GM23338 (cell line): ENCODE results near the gene CPE. TPM values are rescaled to one million over a fixed set of nuclear protein-coding genes. Genes with fewer than 3 reads are reported as not detected.

Source experiments
- ATAC-seq: fragments of 200-7000 bp; cut with Tn5 transposase; 3 replicates; pipeline ENCODE4 v1.9.1; 2020
- DNase-seq: peaks from one replicate; pipeline ENCODE4 v3.0.0-alpha.2; 2015; ENCODE audit warnings: low spot score
- H2AFZ ChIP-seq: fragments of 200-600 bp; sonication (generic); 2 replicates; pipeline ENCODE4 v1.8.0; 2016; ENCODE audit warnings: antibody characterized with exemption, mild to moderate bottlenecking, moderate library complexity
- H3F3A ChIP-seq: fragments of 200-600 bp; sonication (generic); replicated peaks from 2 replicates; pipeline ENCODE4 v1.8.0; 2017; ENCODE audit warnings: antibody characterized with exemption, mixed run types, low read depth
- H3K27ac ChIP-seq: fragments of 200-600 bp; sonication (generic); 2 replicates; pipeline ENCODE4 v1.6.1; 2016; ENCODE audit warnings: low read depth
- H3K27me3 ChIP-seq: fragments of 200-600 bp; sonication (generic); 2 replicates; pipeline ENCODE4 v1.8.0; 2016; ENCODE audit warnings: mild to moderate bottlenecking, mixed run types, moderate library complexity; ENCODE audit not compliant: insufficient read depth
- H3K36me3 ChIP-seq: fragments of 200-600 bp; sonication (generic); 2 replicates; pipeline ENCODE4 v1.8.0; 2016; ENCODE audit warnings: mild to moderate bottlenecking; ENCODE audit not compliant: insufficient read depth
- H3K4me1 ChIP-seq: fragments of 200-600 bp; sonication (generic); 2 replicates; pipeline ENCODE4 v1.8.0; 2016; ENCODE audit warnings: mild to moderate bottlenecking, moderate library complexity; ENCODE audit not compliant: insufficient read depth
- H3K4me2 ChIP-seq: fragments of 200-600 bp; sonication (generic); 2 replicates; pipeline ENCODE4 v1.7.1; 2017; ENCODE audit warnings: mixed run types
- H3K4me3 ChIP-seq: fragments of 200-600 bp; sonication (generic); 2 replicates; pipeline ENCODE4 v1.6.1; 2016; ENCODE audit warnings: mixed run types
- H3K79me2 ChIP-seq: fragments of 200-600 bp; sonication (generic); replicated peaks from 2 replicates; pipeline ENCODE4 v1.8.0; 2017; ENCODE audit warnings: mild to moderate bottlenecking; ENCODE audit not compliant: insufficient read depth
- H3K9me2 ChIP-seq: fragments of 200-600 bp; sonication (generic); 2 replicates; pipeline ENCODE4 v1.8.0; 2017; ENCODE audit not compliant: insufficient read depth
- H4K20me1 ChIP-seq: fragments of 200-600 bp; sonication (generic); replicated peaks from 2 replicates; pipeline ENCODE4 v1.8.0; 2017; ENCODE audit warnings: mild to moderate bottlenecking; ENCODE audit not compliant: insufficient read depth
- H3K27ac Mint-ChIP-seq: 2 replicates; pipeline ENCODE4 v1.8.0; 2020; ENCODE audit warnings: inconsistent platforms, mild to moderate bottlenecking, moderate library complexity, mixed read lengths
- H3K27me3 Mint-ChIP-seq: 3 replicates; pipeline ENCODE4 v1.8.0; 2022; ENCODE audit warnings: low read depth, mild to moderate bottlenecking, moderate library complexity, mixed read lengths, inconsistent platforms; ENCODE audit not compliant: insufficient read depth, poor library complexity
- H3K36me3 Mint-ChIP-seq: 3 replicates; pipeline ENCODE4 v1.8.0; 2021; ENCODE audit warnings: low read depth, mild to moderate bottlenecking, inconsistent platforms, moderate library complexity, mixed read lengths
- H3K4me1 Mint-ChIP-seq: 3 replicates; pipeline ENCODE4 v1.8.0; 2020; ENCODE audit warnings: mild to moderate bottlenecking, inconsistent platforms, mixed read lengths
- H3K4me3 Mint-ChIP-seq: 3 replicates; pipeline ENCODE4 v1.8.0; 2021; ENCODE audit warnings: moderate library complexity, mild to moderate bottlenecking, inconsistent platforms, mixed read lengths
- H3K9me3 Mint-ChIP-seq: 3 replicates; pipeline ENCODE4 v1.8.0; 2020; ENCODE audit warnings: moderate library complexity, mild to moderate bottlenecking, inconsistent platforms, mixed read lengths
- CREB1 ChIP-seq: fragments of 250-450 bp; sonication (Bioruptor Pico); IDR thresholded peaks from 2 replicates; pipeline ENCODE4 v1.5.0; 2020; ENCODE audit warnings: low read depth, mild to moderate bottlenecking, moderate library complexity
- EZH2 ChIP-seq: fragments of 200-600 bp; sonication (generic); IDR thresholded peaks from one replicate; pipeline ENCODE4 v1.8.0; 2017; ENCODE audit warnings: antibody characterized with exemption, mild to moderate bottlenecking, low read depth; ENCODE audit not compliant: unreplicated experiment
- EZH2phosphoT487 ChIP-seq: fragments of 200-600 bp; sonication (generic); IDR thresholded peaks from one replicate; pipeline ENCODE4 v1.8.1; 2018; ENCODE audit warnings: antibody characterized with exemption; ENCODE audit not compliant: unreplicated experiment
- JUNB ChIP-seq: IDR thresholded peaks from one replicate; pipeline ENCODE4 v1.6.1; 2016; ENCODE audit warnings: antibody characterized with exemption; ENCODE audit not compliant: unreplicated experiment
- NANOG ChIP-seq: IDR thresholded peaks from 2 replicates; pipeline ENCODE4 v1.6.1; 2016; ENCODE audit warnings: antibody characterized with exemption, borderline replicate concordance
- POLR2AphosphoS5 ChIP-seq: IDR thresholded peaks from 2 replicates; pipeline ENCODE4 v1.6.1; 2016; ENCODE audit warnings: antibody characterized with exemption, low read depth
- STAT1 ChIP-seq: IDR thresholded peaks from one replicate; pipeline ENCODE4 v1.6.1; 2016; ENCODE audit warnings: antibody characterized with exemption; ENCODE audit not compliant: unreplicated experiment
- ZNF114 ChIP-seq: fragments of 250-450 bp; sonication (Bioruptor Pico); IDR thresholded peaks from 2 replicates; pipeline ENCODE4 v1.5.0; 2020; ENCODE audit warnings: mild to moderate bottlenecking, moderate library complexity
- ZNF331 ChIP-seq: fragments of 250-450 bp; sonication (Bioruptor Pico); IDR thresholded peaks from 2 replicates; pipeline ENCODE4 v1.5.0; 2020; ENCODE audit warnings: low read depth, mild to moderate bottlenecking, moderate library complexity
- polyA plus RNA-seq: library from polyadenylated mRNA; unstranded; fragments of >200 nt; fragmentation: Nextera tagmentation; extraction: Ambion mirVana; gene quantifications from 2 replicates; pipeline ENCODE4 v1.2.1, GENCODE V29; 2016
- total RNA-seq: library from RNA; depleted of rRNA; stranded (reverse); fragments of >200 nt; shearing (Covaris generic); gene quantifications from 2 replicates; pipeline ENCODE4 v1.2.3, GENCODE V29; 2014
- TF ChIP-seq, protein P1 (sequence below), 2 experiments: fragments of 200-600 bp in 1 of 2; sonication (generic) in 1 of 2; conservative IDR thresholded peaks; 2 replicates each; pipeline versions ENCODE4 v1.5.1 to v1.6.1; 2016 to 2017; ENCODE audit warnings: antibody characterized with exemption in 2 of 2, low read depth in 2 of 2, mild to moderate bottlenecking in 2 of 2, moderate library complexity in 1 of 2
- TF ChIP-seq, protein P2 (sequence below): IDR thresholded peaks from 2 replicates; pipeline ENCODE4 v1.6.1; 2016; ENCODE audit warnings: antibody characterized with exemption
- TF ChIP-seq, protein P3 (sequence below): fragments of 250-450 bp; sonication (Bioruptor Pico); IDR thresholded peaks from 2 replicates; pipeline ENCODE4 v1.5.0; 2020; ENCODE audit warnings: mild to moderate bottlenecking, moderate library complexity
- TF ChIP-seq, protein P4 (sequence below): IDR thresholded peaks from one replicate; pipeline ENCODE4 v1.6.1; 2018; ENCODE audit warnings: antibody characterized with exemption; ENCODE audit not compliant: unreplicated experiment

The CPE gene
- total and polyA plus RNA-seq, 2 experiments from 2014 or later: 10.3 to 16.5 TPM

DNA sequence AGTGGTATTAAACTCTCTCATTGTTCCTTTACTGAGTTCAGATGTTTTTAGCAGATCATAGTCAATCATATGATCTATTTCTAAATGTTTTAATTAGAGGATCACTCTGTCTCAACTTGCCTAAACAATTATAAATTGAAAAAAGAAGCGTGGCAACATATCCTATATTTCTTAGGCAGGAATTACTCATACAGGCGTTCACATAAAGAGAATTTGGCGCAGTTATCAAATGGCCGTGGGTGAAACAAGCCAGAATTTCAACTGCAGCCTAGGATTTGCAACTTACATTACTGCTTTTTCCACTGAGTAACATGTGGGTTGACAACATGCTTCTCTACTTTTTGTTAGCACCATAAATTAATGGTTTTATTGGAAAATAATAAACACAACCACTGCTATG lies 141.3 kb downstream of the CPE start:
- Histone ChIP-seq H3K4me3 (no peak overlapping the region), H3K27me3 (no peaks in the 10 kb centered on the region), H3K36me3 (no peaks in the 10 kb centered on the region), H4K20me1 (no peaks in the 10 kb centered on the region), H3K27ac (no peak overlapping the region), H3F3A (no peaks in the 10 kb centered on the region), H3K79me2 (no peaks in the 10 kb centered on the region), H3K9me2 (peaks cover 4% of the 10 kb centered on the region; the same call in 1 of the 2 replicates), H3K4me1 (no peaks in the 10 kb centered on the region), H3K4me2 (no peak overlapping the region), H2AFZ (no peak overlapping the region)
- H3K9me3 Mint-ChIP-seq: no peaks in the 10 kb centered on the region
- H3K4me3 Mint-ChIP-seq: no peak overlapping the region
- TF ChIP-seq, protein P1, sequence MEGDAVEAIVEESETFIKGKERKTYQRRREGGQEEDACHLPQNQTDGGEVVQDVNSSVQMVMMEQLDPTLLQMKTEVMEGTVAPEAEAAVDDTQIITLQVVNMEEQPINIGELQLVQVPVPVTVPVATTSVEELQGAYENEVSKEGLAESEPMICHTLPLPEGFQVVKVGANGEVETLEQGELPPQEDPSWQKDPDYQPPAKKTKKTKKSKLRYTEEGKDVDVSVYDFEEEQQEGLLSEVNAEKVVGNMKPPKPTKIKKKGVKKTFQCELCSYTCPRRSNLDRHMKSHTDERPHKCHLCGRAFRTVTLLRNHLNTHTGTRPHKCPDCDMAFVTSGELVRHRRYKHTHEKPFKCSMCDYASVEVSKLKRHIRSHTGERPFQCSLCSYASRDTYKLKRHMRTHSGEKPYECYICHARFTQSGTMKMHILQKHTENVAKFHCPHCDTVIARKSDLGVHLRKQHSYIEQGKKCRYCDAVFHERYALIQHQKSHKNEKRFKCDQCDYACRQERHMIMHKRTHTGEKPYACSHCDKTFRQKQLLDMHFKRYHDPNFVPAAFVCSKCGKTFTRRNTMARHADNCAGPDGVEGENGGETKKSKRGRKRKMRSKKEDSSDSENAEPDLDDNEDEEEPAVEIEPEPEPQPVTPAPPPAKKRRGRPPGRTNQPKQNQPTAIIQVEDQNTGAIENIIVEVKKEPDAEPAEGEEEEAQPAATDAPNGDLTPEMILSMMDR (conservative IDR thresholded peaks at IDR 0.05; ENCODE audit: low read depth in 2 of 2): no peak
- TF ChIP-seq ZNF114 (CRISPR knock-in tag) (no peak), EZH2phosphoT487 (no peak), ZNF331 (CRISPR knock-in tag) (no peak), POLR2AphosphoS5 (no peak), CREB1 (CRISPR knock-in tag) (no peak), STAT1 (no peak), EZH2 (no peak), NANOG (no peak), JUNB (no peak)
- TF ChIP-seq, protein P2, sequence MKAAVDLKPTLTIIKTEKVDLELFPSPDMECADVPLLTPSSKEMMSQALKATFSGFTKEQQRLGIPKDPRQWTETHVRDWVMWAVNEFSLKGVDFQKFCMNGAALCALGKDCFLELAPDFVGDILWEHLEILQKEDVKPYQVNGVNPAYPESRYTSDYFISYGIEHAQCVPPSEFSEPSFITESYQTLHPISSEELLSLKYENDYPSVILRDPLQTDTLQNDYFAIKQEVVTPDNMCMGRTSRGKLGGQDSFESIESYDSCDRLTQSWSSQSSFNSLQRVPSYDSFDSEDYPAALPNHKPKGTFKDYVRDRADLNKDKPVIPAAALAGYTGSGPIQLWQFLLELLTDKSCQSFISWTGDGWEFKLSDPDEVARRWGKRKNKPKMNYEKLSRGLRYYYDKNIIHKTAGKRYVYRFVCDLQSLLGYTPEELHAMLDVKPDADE: no peak
- TF ChIP-seq, protein P3, sequence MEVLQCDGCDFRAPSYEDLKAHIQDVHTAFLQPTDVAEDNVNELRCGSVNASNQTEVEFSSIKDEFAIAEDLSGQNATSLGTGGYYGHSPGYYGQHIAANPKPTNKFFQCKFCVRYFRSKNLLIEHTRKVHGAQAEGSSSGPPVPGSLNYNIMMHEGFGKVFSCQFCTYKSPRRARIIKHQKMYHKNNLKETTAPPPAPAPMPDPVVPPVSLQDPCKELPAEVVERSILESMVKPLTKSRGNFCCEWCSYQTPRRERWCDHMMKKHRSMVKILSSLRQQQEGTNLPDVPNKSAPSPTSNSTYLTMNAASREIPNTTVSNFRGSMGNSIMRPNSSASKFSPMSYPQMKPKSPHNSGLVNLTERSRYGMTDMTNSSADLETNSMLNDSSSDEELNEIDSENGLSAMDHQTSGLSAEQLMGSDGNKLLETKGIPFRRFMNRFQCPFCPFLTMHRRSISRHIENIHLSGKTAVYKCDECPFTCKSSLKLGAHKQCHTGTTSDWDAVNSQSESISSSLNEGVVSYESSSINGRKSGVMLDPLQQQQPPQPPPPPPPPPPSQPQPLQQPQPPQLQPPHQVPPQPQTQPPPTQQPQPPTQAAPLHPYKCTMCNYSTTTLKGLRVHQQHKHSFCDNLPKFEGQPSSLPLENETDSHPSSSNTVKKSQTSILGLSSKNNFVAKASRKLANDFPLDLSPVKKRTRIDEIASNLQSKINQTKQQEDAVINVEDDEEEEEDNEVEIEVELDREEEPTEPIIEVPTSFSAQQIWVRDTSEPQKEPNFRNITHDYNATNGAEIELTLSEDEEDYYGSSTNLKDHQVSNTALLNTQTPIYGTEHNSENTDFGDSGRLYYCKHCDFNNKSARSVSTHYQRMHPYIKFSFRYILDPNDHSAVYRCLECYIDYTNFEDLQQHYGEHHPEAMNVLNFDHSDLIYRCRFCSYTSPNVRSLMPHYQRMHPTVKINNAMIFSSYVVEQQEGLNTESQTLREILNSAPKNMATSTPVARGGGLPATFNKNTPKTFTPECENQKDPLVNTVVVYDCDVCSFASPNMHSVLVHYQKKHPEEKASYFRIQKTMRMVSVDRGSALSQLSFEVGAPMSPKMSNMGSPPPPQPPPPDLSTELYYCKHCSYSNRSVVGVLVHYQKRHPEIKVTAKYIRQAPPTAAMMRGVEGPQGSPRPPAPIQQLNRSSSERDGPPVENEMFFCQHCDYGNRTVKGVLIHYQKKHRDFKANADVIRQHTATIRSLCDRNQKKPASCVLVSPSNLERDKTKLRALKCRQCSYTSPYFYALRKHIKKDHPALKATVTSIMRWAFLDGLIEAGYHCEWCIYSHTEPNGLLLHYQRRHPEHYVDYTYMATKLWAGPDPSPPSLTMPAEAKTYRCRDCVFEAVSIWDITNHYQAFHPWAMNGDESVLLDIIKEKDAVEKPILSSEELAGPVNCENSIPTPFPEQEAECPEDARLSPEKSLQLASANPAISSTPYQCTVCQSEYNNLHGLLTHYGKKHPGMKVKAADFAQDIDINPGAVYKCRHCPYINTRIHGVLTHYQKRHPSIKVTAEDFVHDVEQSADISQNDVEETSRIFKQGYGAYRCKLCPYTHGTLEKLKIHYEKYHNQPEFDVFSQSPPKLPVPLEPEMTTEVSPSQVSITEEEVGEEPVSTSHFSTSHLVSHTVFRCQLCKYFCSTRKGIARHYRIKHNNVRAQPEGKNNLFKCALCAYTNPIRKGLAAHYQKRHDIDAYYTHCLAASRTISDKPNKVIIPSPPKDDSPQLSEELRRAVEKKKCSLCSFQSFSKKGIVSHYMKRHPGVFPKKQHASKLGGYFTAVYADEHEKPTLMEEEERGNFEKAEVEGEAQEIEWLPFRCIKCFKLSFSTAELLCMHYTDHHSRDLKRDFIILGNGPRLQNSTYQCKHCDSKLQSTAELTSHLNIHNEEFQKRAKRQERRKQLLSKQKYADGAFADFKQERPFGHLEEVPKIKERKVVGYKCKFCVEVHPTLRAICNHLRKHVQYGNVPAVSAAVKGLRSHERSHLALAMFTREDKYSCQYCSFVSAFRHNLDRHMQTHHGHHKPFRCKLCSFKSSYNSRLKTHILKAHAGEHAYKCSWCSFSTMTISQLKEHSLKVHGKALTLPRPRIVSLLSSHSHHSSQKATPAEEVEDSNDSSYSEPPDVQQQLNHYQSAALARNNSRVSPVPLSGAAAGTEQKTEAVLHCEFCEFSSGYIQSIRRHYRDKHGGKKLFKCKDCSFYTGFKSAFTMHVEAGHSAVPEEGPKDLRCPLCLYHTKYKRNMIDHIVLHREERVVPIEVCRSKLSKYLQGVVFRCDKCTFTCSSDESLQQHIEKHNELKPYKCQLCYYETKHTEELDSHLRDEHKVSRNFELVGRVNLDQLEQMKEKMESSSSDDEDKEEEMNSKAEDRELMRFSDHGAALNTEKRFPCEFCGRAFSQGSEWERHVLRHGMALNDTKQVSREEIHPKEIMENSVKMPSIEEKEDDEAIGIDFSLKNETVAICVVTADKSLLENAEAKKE (CRISPR knock-in tag): no peak
- TF ChIP-seq, protein P4, sequence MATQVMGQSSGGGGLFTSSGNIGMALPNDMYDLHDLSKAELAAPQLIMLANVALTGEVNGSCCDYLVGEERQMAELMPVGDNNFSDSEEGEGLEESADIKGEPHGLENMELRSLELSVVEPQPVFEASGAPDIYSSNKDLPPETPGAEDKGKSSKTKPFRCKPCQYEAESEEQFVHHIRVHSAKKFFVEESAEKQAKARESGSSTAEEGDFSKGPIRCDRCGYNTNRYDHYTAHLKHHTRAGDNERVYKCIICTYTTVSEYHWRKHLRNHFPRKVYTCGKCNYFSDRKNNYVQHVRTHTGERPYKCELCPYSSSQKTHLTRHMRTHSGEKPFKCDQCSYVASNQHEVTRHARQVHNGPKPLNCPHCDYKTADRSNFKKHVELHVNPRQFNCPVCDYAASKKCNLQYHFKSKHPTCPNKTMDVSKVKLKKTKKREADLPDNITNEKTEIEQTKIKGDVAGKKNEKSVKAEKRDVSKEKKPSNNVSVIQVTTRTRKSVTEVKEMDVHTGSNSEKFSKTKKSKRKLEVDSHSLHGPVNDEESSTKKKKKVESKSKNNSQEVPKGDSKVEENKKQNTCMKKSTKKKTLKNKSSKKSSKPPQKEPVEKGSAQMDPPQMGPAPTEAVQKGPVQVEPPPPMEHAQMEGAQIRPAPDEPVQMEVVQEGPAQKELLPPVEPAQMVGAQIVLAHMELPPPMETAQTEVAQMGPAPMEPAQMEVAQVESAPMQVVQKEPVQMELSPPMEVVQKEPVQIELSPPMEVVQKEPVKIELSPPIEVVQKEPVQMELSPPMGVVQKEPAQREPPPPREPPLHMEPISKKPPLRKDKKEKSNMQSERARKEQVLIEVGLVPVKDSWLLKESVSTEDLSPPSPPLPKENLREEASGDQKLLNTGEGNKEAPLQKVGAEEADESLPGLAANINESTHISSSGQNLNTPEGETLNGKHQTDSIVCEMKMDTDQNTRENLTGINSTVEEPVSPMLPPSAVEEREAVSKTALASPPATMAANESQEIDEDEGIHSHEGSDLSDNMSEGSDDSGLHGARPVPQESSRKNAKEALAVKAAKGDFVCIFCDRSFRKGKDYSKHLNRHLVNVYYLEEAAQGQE: no peak
- H3K4me1 Mint-ChIP-seq: no peaks in the 10 kb centered on the region
- no peaks in the 10 kb centered on the region for H3K36me3 Mint-ChIP-seq
- DNase-seq: no peak
- no peak for ATAC-seq
- H3K27ac Mint-ChIP-seq: no peak overlapping the region
- H3K27me3 Mint-ChIP-seq: no peaks in the 10 kb centered on the region
